GM12875 (cell line): ENCODE results near the gene SCAMP2.
A peak's percentile ranks its signal among the peaks of the same experiment; 100 is the strongest.

ENCODE experiments used
- H3K4me3 ChIP-seq: one replicate; pipeline ENCODE4 v1.5.1; 2011; ENCODE audit warnings: low read depth, low read length, control low read depth
- CTCF ChIP-seq: IDR thresholded peaks from 2 replicates; pipeline ENCODE4 v1.5.1; 2011; ENCODE audit warnings: low read depth, mild to moderate bottlenecking, control low read depth, inconsistent platforms, low read length, moderate library complexity, borderline replicate concordance; ENCODE audit not compliant: insufficient read depth

SCAMP2 gene

GRCh38 chr15:74906450-74907162 is 33.4 kb upstream of the SCAMP2 start, which contains the start of gene FAM219B:
TSS of gene FAM219B (minus strand) at chr15:74906851. CDS start at chr15:74906800, 51 bp downstream.
- TF ChIP-seq CTCF, result no peak

GRCh38 chr15:74906067-74906449 is 32.9 kb upstream of the SCAMP2 start:
- TF ChIP-seq CTCF, result no peak
- H3K4me3 ChIP-seq, result peak overlapping the region; percentile 98

More at GRCh38 chr15:74906450-74907162, 33.4 kb upstream of the SCAMP2 start, which contains the start of gene FAM219B:
- H3K4me3 ChIP-seq, result peak within 1 kb of the TSS; percentile 98

DNA sequence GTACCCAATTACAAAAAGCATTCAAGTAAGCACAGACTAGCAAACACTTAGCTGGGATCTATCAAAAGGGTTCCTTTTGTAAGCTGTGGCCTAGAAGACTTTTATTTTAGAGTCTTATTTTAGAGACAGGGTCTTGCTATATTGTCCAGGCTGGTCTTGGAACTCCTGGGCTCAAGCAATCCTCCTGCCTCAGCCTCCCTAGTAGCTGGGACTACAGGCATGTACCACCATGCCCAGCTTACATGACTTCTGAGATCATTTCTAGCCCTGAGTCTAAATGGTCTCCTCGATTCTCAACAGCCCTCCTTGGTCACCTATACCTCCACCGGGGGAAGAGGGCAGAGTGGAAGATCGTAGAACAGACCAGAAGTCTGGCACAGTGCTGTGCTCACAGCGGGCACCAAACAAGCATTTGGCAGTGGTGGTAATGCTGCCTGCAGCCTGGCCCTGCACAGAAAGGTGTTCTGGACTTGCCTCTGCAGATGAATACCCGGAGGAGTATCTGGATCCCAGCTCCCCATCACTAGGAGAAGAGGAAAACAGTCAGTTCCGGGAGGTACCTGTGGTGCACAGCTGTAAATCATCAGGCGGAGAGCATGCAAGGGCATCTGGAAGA is 31.1 kb upstream of the SCAMP2 start:
- no peak overlapping the region for H3K4me3 ChIP-seq
- TF ChIP-seq CTCF, result no peak

GRCh38 chr15:74903676-74904075 is 30.5 kb upstream of the SCAMP2 start:
- H3K4me3 ChIP-seq, result no peak overlapping the region
- TF ChIP-seq CTCF, result no peak

GRCh38 chr15:74902295-74903075 is 29.3 kb upstream of the SCAMP2 start:
- no peak for TF ChIP-seq CTCF
- H3K4me3 ChIP-seq, result no peak overlapping the region

DNA sequence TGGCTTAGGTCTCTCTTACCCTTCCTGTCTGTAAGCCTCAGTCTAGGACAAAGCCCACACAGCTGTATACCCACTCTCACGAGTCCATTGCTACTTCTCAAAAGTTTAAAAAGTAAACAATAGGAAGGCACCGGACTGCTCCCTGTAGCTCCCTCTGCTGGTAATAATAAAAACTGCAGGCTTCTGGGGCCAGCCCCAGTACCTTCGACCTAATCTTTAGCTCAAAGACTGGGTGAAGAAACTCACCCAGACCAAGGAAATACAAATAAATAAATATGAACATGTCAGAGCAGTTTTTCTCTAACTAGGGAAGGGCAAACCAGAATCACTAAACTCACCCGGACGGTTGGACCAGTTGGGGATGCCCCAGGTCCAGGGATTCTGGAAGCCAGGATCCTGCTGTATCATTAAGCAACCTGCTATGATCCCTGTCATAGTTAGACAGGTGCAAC is 28.5 kb upstream of the SCAMP2 start:
- TF ChIP-seq CTCF, result peak; percentile 69
- H3K4me3 ChIP-seq, result no peak overlapping the region

DNA sequence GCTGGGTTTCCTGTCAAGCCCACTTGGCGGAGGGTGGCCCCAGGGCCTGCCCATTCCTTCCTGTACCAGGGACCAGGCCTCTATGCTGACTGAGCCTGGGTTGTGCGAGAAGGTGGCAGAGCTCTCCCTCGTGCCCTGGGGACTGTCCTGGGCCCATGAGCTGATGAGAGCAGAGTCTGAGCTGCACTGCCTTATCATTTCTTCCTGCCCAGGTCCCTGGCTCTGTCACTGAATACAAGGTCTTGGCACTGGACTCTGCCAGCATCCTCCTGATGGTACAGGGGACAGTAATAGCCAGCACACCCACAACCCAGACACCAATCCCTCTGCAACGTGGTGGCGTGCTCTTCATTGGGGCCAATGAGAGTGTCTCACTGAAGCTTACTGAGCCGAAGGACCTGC is 24.1 kb upstream of the SCAMP2 start:
- TF ChIP-seq CTCF, result no peak
- H3K4me3 ChIP-seq, result no peak overlapping the region
